Nephron progenitor cell (in vitro differentiated cells): Measurements from ENCODE around the gene S1PR5.
"Not testable (repeated sequence)": the region's sequence is repeated elsewhere in the genome, so short reads cannot be mapped to it uniquely, and the experiment has no call there.

Source experiments
- DNase-seq: peaks from one replicate; pipeline ENCODE4 v3.0.0; 2021
- H3K27ac Mint-ChIP-seq: 2 replicates; pipeline ENCODE4 v1.8.0; 2021; ENCODE audit warnings: mild to moderate bottlenecking, moderate library complexity, mixed read lengths
- H3K27me3 Mint-ChIP-seq: 2 replicates; pipeline ENCODE4 v1.8.0; 2021; ENCODE audit warnings: mild to moderate bottlenecking, low read depth, mixed read lengths; ENCODE audit not compliant: poor library complexity
- H3K36me3 Mint-ChIP-seq: 2 replicates; pipeline ENCODE4 v1.8.0; 2021; ENCODE audit warnings: low read depth, mixed read lengths
- H3K4me1 Mint-ChIP-seq: 2 replicates; pipeline ENCODE4 v1.8.0; 2021; ENCODE audit warnings: mixed read lengths
- H3K4me3 Mint-ChIP-seq: 2 replicates; pipeline ENCODE4 v1.8.0; 2021; ENCODE audit warnings: mild to moderate bottlenecking, moderate library complexity, mixed read lengths
- H3K9me3 Mint-ChIP-seq: 2 replicates; pipeline ENCODE4 v1.8.0; 2021; ENCODE audit warnings: mild to moderate bottlenecking, moderate library complexity, mixed read lengths
- TF ChIP-seq, protein P1 (sequence below): fragments of 200-600 bp; sonication (generic); IDR thresholded peaks from 2 replicates; pipeline ENCODE4 v1.5.0; 2021; ENCODE audit warnings: antibody characterized with exemption

Gene S1PR5

DNA sequence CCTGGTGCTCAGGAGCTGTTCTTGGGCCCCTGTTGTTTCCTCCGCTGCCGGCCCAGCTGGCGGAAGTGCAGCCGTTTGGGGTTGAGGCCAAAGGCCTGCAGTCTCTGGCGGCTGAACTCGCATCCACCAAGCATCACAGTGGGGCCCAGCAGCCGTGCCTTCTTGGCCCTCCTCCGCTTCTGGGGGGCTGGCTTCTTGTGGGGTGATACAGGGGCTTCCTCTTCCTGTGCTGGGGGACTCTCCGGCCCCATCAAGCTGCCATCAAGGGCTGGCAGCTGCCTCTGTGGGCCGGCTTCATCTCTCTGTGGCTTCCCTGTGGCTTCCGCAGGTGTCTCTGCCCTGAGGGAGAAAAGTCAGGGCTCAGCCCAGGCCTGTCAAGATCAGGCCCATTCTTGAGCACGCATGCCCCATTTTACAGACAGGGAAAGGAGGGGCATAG is 36.7 kb upstream of the S1PR5 start:
- peak overlapping the region; percentile 85 for H3K27ac Mint-ChIP-seq
- no peaks in the 10 kb centered on the region for H3K4me1 Mint-ChIP-seq
- no peaks in the 10 kb centered on the region for H3K9me3 Mint-ChIP-seq
- H3K4me3 Mint-ChIP-seq = no peak overlapping the region
- DNase-seq = no peak
- H3K27me3 Mint-ChIP-seq = no peaks in the 10 kb centered on the region
- H3K36me3 Mint-ChIP-seq = peaks cover 62% of the 10 kb centered on the region
- TF ChIP-seq, protein P1, sequence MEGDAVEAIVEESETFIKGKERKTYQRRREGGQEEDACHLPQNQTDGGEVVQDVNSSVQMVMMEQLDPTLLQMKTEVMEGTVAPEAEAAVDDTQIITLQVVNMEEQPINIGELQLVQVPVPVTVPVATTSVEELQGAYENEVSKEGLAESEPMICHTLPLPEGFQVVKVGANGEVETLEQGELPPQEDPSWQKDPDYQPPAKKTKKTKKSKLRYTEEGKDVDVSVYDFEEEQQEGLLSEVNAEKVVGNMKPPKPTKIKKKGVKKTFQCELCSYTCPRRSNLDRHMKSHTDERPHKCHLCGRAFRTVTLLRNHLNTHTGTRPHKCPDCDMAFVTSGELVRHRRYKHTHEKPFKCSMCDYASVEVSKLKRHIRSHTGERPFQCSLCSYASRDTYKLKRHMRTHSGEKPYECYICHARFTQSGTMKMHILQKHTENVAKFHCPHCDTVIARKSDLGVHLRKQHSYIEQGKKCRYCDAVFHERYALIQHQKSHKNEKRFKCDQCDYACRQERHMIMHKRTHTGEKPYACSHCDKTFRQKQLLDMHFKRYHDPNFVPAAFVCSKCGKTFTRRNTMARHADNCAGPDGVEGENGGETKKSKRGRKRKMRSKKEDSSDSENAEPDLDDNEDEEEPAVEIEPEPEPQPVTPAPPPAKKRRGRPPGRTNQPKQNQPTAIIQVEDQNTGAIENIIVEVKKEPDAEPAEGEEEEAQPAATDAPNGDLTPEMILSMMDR = no peak

DNA sequence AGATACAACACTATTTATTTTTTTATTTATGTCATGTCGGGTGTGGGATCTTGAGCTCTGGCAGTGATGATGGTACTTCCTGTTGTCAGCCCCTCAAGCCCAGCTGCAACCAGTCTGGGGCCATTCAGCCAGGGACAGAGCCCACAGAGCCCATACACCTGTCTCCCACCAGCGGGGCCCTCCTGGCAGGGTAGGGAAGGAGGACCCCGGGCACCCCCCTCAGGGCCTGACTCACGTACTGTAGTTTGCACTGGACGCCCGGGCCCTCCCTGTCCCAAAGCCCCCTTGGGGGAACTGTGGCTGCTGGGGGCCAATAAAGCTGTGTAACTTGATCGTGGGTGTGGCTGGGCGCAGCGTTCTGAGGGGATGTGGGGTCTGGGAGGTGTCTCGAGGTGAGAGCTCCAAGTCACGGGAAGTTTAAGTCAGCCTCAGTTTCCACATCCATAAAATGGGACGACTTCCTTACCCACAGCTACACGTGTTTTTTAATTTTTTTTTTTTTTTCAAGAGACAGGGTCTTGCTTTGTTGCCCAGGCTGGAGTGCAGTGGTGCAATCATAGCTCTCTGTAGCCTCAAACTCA is 35.9 kb upstream of the S1PR5 start:
- DNase-seq = no peak
- Mint-ChIP-seq H3K27me3 (no peaks in the 10 kb centered on the region), H3K9me3 (no peaks in the 10 kb centered on the region), H3K4me3 (no peak overlapping the region), H3K27ac (no peak overlapping the region), H3K36me3 (peaks cover 67% of the 10 kb centered on the region), H3K4me1 (no peaks in the 10 kb centered on the region)
- TF ChIP-seq, protein P1 = no peak

DNA sequence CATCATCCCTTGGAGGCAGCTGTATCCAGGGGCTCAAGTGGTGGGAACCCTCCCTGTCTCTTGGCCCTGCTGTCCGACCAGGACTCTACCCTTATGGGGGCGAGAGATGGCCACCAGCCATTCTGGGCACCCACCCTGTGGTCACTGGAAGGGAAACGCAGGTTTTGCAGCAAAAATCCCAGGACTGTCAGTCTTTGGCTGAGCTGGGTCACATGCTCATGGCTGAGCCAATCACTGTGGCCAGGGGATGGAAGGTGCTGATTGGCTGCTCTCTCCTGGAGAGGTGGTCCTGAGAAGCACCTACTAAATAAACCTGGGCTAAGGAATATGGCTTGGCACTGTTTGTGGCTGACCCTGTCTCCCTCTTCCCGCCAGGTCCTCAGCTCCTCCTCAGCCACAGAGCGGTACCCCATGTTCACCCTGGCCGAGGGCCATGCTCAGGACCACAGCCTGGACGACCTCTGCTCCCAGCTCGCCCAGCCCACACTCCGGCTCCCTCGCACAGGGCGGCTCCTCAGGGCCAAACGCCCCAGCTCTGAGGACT is 35.3 kb upstream of the S1PR5 start:
- Mint-ChIP-seq H3K4me1 (no peaks in the 10 kb centered on the region), H3K27ac (no peak overlapping the region), H3K36me3 (peaks cover 65% of the 10 kb centered on the region), H3K9me3 (no peaks in the 10 kb centered on the region), H3K4me3 (no peak overlapping the region), H3K27me3 (no peaks in the 10 kb centered on the region)
- TF ChIP-seq, protein P1 = no peak
- DNase-seq = no peak

DNA sequence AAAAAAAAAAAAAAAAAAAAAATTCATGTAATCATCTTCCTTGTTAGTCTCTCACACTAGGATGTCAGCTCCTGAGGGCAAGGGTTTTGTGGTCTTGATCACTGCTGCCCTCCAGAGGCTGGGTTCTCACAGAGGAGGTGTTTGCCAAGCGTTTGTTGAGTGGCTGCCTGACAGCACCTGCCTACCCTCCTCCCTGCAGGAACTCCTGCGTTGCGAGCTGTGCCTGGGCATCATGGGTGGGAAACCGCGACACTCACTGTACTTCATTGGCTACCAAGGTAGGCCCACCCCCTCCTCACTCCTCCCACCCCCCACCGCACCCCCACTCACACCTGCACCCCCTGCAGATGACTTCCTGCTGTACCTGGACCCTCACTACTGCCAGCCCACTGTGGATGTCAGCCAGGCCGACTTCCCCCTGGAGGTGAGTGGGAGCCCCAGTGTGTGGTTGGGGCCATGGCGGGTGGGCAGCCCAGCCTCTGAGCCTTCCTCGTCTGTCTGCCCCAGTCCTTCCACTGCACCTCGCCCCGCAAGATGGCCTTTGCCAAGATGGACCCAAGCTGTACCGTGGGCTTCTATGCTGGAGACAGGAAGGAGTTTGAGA is 34.6 kb upstream of the S1PR5 start:
- H3K27ac Mint-ChIP-seq = no peak overlapping the region
- no peak overlapping the region for H3K4me3 Mint-ChIP-seq
- no peaks in the 10 kb centered on the region for H3K9me3 Mint-ChIP-seq
- no peaks in the 10 kb centered on the region for H3K27me3 Mint-ChIP-seq
- H3K36me3 Mint-ChIP-seq = peaks cover 69% of the 10 kb centered on the region
- DNase-seq = no peak
- H3K4me1 Mint-ChIP-seq = no peaks in the 10 kb centered on the region
- TF ChIP-seq, protein P1 = no peak

DNA sequence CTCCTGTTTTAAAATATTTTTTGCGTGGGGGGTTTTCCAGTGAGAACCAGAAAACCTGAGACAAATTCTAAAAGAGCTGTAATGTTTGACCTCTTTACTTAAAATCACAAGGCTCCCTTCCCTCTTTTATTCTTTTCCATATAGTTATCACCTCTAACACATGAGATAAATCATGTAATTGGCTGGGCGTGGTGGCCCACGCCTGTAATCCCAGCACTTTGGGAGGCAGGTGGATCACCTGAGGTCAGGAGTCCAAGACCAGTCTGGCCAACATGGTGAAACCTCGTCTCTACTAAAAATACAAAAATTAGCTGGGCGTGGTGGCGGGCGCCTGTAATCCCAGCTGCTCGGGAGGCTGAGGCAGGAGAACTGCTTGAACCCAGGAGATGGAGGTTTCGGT is 33.8 kb upstream of the S1PR5 start:
- not testable (repeated sequence) for H3K4me3 Mint-ChIP-seq, H3K9me3 Mint-ChIP-seq, H3K27me3 Mint-ChIP-seq, DNase-seq, H3K4me1 Mint-ChIP-seq
- Mint-ChIP-seq H3K36me3 (peaks cover 69% of the 10 kb centered on the region), H3K27ac (peak overlapping the region; percentile 29)

DNA sequence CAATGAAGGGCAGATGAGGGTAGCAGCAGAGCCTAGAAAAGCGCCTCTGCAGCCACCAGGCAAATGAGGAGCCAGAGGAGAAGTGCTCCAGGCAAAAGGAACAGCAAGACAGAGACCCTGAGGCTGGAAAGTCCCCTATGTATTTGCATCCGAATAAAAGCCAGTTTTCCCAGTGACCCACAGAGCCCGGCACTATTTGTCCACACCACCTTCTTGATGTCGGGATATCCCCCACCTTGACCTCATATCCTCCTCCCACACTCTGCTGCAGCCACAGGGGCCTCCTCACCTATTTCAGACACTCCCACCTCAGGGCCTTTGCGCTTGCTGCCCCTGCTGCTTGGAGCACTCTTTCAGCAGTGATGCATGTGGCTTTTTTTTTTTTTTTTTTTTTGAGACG is 33.1 kb upstream of the S1PR5 start:
- no peaks in the 10 kb centered on the region for H3K27me3 Mint-ChIP-seq
- H3K27ac Mint-ChIP-seq = no peak overlapping the region

More for the DNA sequence above, 33.1 kb upstream of the S1PR5 start:
- TF ChIP-seq, protein P1 = no peak
- no peak for DNase-seq
- peaks cover 65% of the 10 kb centered on the region for H3K36me3 Mint-ChIP-seq
- no peaks in the 10 kb centered on the region for H3K4me1 Mint-ChIP-seq
- no peaks in the 10 kb centered on the region for H3K9me3 Mint-ChIP-seq
- H3K4me3 Mint-ChIP-seq = no peak overlapping the region
